ENCODE results near the gene MTHFSD. TPM values are rescaled to one million over a fixed set of nuclear protein-coding genes. Genes with fewer than 3 reads are reported as not detected.

MTHFSD gene
- total RNA-seq, 3 donors from 2014 or later (not counting 1 experiment from before 2014, with no cell fraction given): 14.3 to 22.0 (median 16.9) TPM

- Mint-ChIP-seq H3K4me3 (no peak overlapping the region), H3K27me3 (ENCODE audit: low read depth in 2 of 2) (peaks cover 64 to 70% of the 10 kb centered on the region in 2 donors), H3K4me1 (peaks cover 0 to 5% of the 10 kb centered on the region in 2 donors), H3K36me3 (no peaks in the 10 kb centered on the region), H3K9me3 (no peaks in the 10 kb centered on the region), H3K27ac (no peak overlapping the region)
- Histone ChIP-seq H3K9me3 (ENCODE audit: control insufficient read depth, insufficient read depth, low read length) (no peaks in the 10 kb centered on the region), H3K27ac (ENCODE audit: low read length) (no peak overlapping the region), H3K4me3 (ENCODE audit: low read length) (no peak overlapping the region), H3K4me1 (ENCODE audit: control insufficient read depth, insufficient read depth, low read length) (no peaks in the 10 kb centered on the region), H3K27me3 (ENCODE audit: control insufficient read depth, insufficient read depth, low read length) (peaks cover 53% of the 10 kb centered on the region), H3K36me3 (ENCODE audit: control insufficient read depth, insufficient read depth, low read length) (no peaks in the 10 kb centered on the region)
- ATAC-seq (no peak), DNase-seq (no peak)
- 4% methylated on average over 29 of the region's 29 CpGs for WGBS (ENCODE audit: insufficient coverage)
- intact Hi-C loops (cut with micrococcal nuclease): no loop called here
- TF ChIP-seq CTCF (IDR thresholded peaks at IDR 0.05): no peak
Observed at GRCh38 chr16:86498155-86498670, 56.8 kb downstream of the MTHFSD start.

- no peaks in the 10 kb centered on the region for H3K4me1 ChIP-seq (ENCODE audit: control insufficient read depth, insufficient read depth, low read length)
- Mint-ChIP-seq H3K27ac (no peak overlapping the region), H3K36me3 (no peaks in the 10 kb centered on the region), H3K27me3 (ENCODE audit: low read depth in 2 of 2) (peaks cover 62 to 70% of the 10 kb centered on the region in 2 donors), H3K4me1 (peaks cover 0 to 5% of the 10 kb centered on the region in 2 donors), H3K4me3 (no peak overlapping the region), H3K9me3 (no peaks in the 10 kb centered on the region)
- peaks cover 49% of the 10 kb centered on the region for H3K27me3 ChIP-seq (ENCODE audit: control insufficient read depth, insufficient read depth, low read length)
- no peak overlapping the region for H3K27ac ChIP-seq (ENCODE audit: low read length)
- no peak overlapping the region for H3K4me3 ChIP-seq (ENCODE audit: low read length)
- intact Hi-C loops (cut with micrococcal nuclease): no loop called here
- no peak for DNase-seq
- H3K36me3 ChIP-seq (ENCODE audit: control insufficient read depth, insufficient read depth, low read length): no peaks in the 10 kb centered on the region
- no peak for ATAC-seq
- TF ChIP-seq CTCF (IDR thresholded peaks at IDR 0.05): no peak
- 8% methylated on average over 44 of the region's 44 CpGs for WGBS (ENCODE audit: insufficient coverage)
- H3K9me3 ChIP-seq (ENCODE audit: control insufficient read depth, insufficient read depth, low read length): no peaks in the 10 kb centered on the region
Observed at GRCh38 chr16:86497551-86498021, 57.4 kb downstream of the MTHFSD start.

GRCh38 chr16:86496929-86497461 is 58.0 kb downstream of the MTHFSD start:
- Histone ChIP-seq H3K4me3 (ENCODE audit: low read length) (no peak overlapping the region), H3K4me1 (ENCODE audit: control insufficient read depth, insufficient read depth, low read length) (no peaks in the 10 kb centered on the region), H3K27me3 (ENCODE audit: control insufficient read depth, insufficient read depth, low read length) (peaks cover 47% of the 10 kb centered on the region), H3K9me3 (ENCODE audit: control insufficient read depth, insufficient read depth, low read length) (no peaks in the 10 kb centered on the region), H3K36me3 (ENCODE audit: control insufficient read depth, insufficient read depth, low read length) (no peaks in the 10 kb centered on the region), H3K27ac (ENCODE audit: low read length) (no peak overlapping the region)
- ATAC-seq (no peak), DNase-seq (no peak)
- Mint-ChIP-seq H3K4me3 (no peak overlapping the region), H3K9me3 (no peaks in the 10 kb centered on the region), H3K36me3 (no peaks in the 10 kb centered on the region), H3K4me1 (peaks cover 0 to 5% of the 10 kb centered on the region in 2 donors), H3K27ac (no peak overlapping the region), H3K27me3 (ENCODE audit: low read depth in 2 of 2) (peaks cover 62 to 70% of the 10 kb centered on the region in 2 donors)
- no peak for TF ChIP-seq CTCF (IDR thresholded peaks at IDR 0.05)
- WGBS (ENCODE audit: insufficient coverage): 7% methylated on average over 45 of the region's 45 CpGs
- intact Hi-C loops (cut with micrococcal nuclease): no loop called here
